HG03108 (cell line): ENCODE results near the gene RNPS1.
"Not testable (repeated sequence)": the region's sequence is repeated elsewhere in the genome, so short reads cannot be mapped to it uniquely, and the experiment has no call there.

ENCODE experiments used
- ATAC-seq: cut with Tn5 transposase; IDR thresholded peaks from one replicate; pipeline ENCODE4 v1.9.1; 2021; ENCODE audit warnings: moderate library complexity; ENCODE audit not compliant: unreplicated experiment

Gene RNPS1

GRCh38 chr16:2282866-2283555 is 15.1 kb upstream of the RNPS1 start:
- ATAC-seq: no peak

GRCh38 chr16:2282262-2282661 is 14.3 kb upstream of the RNPS1 start:
- ATAC-seq: no peak

- no peak for ATAC-seq
These were observed 13.1 kb upstream of the RNPS1 start for GRCh38 chr16:2280981-2281542.

DNA sequence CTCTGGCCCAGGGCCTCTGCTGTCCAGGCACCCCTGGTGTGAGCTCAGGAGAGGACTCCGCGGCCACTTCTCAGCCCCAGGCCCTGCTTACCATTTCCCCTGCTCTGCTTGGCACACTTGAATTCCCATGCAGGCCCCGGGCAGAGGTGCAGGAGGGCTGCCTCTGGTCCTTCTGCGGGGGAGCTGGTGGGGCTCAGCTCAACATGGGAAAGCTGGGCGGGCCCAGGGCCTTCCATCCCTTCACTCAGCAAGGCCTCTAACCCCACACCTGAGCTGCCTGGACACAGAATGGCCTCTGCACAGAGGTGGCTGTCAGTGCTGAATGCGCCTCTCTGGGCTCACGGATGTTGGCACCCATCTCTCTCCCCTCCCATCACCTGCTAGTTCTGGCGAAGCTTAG is 12.5 kb upstream of the RNPS1 start:
- ATAC-seq: no peak

DNA sequence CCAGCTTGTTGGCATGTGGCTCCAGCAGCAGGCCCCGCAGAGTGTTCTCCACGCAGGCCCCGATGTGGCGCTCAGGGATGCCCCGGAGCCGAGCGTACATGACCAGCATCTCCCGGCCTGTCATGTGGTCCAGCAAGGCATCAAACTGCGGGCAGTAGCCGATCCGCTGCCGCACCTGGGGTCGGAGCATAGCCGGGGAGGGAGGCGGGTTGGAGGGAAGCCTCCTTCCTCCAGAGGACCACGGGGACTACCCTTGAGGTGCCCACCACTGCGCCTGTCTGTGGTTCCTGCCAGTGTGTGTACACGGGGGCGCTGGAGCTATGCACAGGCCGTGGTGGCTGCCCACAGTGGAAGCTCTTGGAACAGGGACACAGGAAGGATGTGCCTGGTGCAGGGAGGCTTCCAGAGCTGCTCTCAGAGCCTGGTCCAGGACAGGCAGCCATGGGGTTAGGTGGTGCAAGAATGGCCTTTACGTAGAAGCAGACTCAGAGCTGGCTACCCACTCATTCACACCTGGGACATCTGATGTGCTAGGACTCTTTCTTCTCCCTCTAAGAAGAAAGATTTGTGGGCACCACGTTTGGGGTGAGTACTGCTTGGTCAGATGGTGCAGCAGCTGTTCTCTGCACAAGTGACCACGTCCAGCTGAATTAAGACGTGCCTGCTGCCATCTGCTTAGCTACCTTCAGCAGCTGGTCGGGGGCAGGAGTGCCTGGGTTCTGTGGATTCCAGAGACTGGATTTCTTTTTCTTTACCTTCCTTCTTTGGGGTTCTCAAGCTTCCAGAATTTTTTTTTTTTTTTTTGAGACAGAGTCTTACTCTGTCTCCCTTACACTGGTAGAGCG is 11.3 kb upstream of the RNPS1 start:
- no peak for ATAC-seq

DNA sequence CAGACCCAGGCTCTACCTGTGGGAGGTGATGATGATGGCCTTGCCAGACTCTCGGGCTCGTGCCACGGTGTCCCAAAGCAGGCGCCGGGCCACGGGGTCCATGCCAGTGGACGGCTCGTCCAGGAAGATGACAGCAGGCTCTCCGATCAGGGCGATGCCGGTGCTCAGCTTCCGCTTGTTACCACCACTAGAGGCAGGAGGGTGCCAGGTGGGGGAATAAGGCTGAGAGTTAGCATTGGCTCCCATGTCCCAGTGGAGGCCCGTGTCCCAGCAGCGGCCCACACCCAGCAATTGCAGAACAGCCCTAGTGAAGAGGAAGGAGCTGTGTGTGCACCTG is 10.3 kb upstream of the RNPS1 start:
- no peak for ATAC-seq

DNA sequence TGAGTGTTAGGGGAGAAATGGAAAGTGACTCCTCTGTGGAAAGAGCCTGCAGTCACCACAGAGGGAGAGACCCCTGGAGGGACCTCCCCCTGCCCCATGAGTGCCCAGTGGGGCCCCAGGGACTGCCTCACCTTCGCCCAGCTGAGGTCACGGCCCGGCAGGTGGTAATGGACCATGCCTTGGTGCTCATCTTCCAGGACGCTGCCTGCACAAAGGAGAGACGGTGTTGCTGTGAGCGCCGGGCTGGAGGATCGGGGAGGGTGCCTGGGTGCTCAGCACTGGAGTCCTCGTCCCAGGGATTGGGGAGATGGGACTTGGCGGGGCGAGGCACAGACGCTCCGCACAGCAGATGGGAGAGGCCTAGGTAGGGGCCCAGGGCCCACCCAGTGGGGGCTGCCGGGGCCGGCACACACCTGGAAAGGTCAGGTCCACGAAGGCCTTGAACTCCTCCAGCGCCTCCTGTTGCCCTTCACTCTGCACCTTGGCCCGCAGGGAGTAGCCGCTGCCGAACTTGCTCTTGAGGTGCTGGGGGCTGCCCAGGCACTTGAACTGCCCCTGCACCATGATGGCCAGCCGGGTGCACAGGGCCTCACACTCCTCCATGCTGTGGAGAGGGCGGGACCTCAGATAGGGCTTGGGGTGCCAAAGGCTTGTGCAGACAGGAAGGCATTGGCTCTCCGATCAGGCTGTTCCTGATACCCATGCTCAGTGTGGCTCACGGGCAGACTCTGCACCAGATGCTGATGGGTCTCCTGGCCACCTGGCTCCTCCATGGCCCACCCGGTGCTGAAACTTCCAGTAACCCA is 9.7 kb upstream of the RNPS1 start:
- no peak for ATAC-seq

DNA sequence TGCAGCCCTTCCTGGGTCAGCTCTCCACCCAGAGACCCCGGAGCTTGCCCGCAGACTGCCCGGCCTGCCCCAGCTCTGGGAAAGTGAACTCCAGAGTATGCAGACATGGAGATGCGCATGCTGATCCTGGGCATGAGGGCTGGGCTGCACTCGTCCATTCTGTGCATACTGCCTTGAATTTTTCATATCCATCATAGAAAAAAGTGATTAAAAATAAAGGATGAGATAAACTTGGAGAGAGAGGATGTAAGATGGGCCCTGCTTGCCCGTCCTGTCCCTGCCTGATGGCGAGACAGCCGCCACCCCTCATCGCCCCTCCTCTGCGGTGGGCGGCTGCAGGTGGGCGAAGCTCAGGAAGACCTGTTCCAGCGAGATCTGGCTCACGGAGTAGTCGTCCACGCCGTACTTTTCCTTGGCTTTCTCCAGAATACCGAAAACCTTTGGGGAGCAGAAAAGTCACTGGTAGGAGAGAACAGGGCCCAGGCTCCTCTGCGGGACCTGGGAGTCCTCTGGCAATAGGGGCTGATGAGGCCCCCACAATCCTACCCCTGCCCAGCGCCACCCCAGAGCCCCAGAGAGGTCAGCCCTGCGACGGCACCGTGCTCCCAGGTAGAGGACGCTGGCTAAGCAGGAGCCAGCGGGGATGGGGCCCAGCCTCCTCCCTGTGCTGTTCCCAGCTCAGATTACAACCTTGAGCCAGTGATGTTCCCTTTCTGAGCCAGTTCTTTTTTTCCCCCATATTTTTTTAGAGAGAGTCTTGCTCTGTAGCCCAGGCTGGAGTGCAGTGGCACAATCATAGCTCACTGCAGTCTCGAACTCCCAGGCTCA is 8.7 kb upstream of the RNPS1 start:
- no peak for ATAC-seq

GRCh38 chr16:2275476-2276367 is 7.8 kb upstream of the RNPS1 start:
- ATAC-seq: no peak

- ATAC-seq: no peak
These were observed 6.0 kb upstream of the RNPS1 start for GRCh38 chr16:2273931-2274330.

DNA sequence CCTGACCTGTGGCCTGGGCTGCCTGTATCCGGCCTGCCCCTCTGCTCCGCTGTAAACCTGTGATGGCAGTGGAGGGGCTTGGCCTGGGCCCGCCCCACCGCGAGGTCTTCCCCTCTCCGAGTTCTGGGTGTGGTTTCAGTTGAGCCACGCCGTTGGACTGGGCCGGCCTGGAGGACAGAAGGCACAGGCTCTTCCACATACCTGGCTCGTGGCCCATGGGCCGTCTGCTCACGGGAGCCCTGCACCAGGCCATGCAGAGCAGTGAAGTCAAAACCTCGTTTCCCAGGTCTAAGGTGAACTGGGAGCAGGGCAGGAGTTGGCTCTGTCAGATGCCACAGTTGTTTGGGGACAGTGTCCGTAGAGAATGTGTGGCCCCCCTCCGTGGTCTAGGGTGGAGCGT is 5.6 kb upstream of the RNPS1 start:
- no peak for ATAC-seq

DNA sequence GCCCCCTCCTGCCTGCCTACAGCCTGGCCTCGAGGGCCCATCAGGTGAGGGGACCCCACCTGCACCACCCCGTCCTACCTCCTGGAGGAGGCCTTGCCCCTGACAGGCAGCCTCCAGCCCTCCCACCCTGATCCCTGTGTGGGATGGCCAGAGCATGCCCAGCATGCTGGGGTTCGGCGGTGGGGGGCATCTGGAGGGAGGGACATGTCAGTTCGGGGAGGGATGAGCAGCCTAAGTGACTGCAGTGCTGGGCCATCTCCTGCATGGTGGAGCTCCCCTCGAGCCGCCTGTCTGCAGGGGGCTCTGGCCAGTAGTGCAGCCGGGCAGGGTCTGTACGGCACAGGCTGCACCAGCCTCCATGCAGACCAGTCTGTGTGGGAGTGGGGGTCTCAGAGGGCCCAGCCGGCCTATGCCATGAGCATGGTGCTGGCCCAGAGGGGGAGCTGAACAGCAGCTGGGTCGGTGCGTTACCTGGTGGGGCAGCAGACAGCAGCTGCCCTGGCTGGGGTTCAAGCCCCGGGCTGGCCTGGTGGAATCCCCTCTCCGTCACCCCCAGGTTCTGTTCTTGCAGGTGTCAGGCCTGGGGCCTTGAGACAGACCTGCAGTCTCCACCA is 4.0 kb upstream of the RNPS1 start:
- ATAC-seq: no peak

DNA sequence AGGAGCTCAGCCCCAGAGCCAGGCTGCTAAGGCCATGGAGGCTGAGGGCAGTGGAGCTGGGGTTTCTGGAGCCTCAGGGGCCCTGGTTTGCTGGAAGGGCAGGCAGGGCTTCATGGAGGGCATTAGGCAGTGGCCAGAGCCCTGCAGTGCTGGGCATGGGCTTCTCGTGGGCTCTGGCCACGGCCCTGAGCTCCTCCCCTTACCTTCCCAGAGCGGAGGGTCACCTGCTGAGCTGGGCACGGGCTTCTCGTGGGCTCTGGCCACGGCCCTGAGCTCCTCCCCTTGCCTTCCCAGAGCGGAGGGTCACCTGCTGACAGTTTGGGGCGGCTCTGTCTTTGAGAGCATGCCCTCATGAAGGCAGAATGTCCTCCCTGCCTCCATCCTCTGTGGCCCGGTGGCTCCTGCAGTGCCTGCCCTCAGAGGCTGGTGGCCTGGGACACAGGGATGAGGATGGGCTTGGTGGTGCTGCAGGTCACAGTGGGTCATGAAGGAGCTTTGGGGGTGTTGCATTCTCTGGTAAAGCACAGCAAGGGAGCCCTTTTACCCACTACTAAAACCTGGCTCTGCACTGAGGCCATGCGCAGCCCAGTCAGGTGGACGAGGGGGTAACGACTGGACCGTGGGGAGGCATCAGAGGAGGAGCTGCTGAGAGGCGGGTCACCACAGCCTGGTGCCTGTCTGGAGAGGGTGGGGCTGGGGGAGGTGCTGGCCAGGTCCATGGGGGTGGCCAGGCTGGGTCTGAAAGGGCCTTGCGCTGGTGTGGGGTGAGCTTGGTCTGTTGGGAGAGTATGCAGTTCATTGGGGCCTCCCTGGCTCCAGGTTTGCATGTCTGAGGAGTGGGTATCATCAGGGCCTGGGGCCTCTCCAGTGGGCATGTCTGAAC is 2.9 kb upstream of the RNPS1 start:
- ATAC-seq: no peak

- ATAC-seq: no peak
These were observed 2.1 kb upstream of the RNPS1 start for GRCh38 chr16:2270070-2270462.

DNA sequence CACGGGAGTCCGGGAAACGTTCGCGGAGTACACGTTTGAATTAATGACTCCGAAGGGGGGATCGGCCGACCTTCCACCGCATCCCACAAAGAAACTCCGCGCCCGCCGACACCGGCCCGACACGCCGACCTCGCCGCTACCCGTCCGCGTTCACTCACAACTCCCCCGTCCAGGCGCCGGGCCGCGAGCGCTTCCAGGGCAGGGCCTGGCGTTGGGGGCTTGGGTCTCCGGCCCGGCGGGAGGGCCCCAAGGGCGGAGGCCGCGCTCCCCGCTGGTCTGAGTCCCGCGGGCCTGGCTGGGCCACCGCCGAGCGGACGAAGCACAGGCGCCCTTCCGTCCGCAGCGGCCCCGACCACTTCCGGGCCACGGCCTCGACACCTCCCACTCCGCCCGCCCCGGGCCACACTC is 417 bp downstream of the RNPS1 start:
- ATAC-seq: peak; percentile 44

DNA sequence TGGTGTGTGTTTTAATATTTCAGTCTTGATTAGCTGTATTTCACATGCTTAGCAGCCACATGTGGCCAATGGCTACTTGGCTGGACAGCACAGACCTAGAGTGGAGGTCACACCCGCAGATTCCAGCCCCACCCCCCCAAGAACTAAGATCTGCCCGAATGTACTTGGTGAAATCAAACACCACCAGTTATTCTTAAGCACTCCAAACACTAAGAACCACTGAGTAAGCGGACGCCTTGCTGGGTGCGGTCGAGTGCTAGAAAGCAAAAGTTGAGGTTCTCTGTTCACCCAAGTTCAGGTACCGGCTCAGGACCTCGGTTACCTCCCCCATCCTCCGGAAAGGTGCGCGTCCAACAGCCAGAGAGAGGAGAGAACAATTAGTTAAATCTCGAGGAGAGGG is 1.0 kb downstream of the RNPS1 start:
- not testable (repeated sequence) for ATAC-seq

DNA sequence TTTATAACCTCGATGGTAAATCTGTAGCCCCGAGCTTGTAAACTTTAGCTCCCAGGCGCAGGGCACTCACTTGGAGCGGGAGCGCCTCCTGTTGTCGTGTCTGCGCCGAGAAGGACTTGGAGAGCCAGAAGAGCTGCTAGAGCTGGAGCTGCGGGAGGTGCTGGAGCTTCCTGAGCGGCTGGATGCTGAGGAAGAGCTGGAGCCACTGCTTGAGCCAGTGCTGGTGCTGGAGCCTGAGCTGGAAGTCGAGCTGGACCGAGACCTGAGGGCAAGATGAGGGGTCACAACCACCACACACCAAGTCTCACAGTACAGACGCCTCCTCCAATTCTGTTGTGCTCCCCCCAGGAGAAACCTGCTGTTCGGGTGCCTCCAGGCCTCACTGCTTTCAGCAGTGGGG is 4.9 kb downstream of the RNPS1 start:
- ATAC-seq: not testable (repeated sequence)

DNA sequence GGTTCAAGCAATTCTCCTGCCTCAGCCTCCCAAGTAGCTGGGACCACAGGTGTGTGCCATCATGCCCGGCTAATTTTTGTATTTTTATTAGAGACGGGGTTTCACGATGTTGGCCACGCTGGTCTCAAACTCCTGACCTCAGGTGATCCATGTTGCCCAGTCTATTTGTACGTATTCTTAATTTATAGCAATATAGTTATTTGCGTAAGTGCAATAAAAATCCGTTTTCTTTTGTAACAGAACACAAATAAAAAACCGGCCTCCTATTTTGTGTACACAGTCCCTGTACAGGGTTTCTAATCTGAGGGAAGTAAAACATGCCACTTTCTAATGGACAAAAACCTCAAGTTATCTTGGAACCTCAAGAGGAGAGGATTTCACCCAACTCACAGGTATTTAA is 7.7 kb downstream of the RNPS1 start:
- no peak for ATAC-seq
